Measurements from ENCODE around the gene RFX2.

The RFX2 gene

GRCh38 chr19:5957170-5957569 is 153.1 kb downstream of the RFX2 start:
- no peak overlapping the region for H3K4me3 ChIP-seq (ENCODE audit: low read depth, low read length)
- in situ Hi-C loops (cut with HindIII; ENCODE audit: low sequenced_read_pairs), result no loop called here
- peak; percentile 37 for DNase-seq (ENCODE audit: low read depth, low spot score)

GRCh38 chr19:5956728-5957127 is 153.6 kb downstream of the RFX2 start:
- TF ChIP-seq CTCF (IDR thresholded peaks at IDR 0.05; ENCODE audit: low read depth, low read length), result no peak
- in situ Hi-C loops (cut with HindIII; ENCODE audit: low sequenced_read_pairs), result no loop called here
- DNase-seq (ENCODE audit: low read depth, low spot score), result no peak
- H3K4me3 ChIP-seq (ENCODE audit: low read depth, low read length), result no peak overlapping the region

More at GRCh38 chr19:5957170-5957569, 153.1 kb downstream of the RFX2 start:
- no peak for TF ChIP-seq CTCF (IDR thresholded peaks at IDR 0.05; ENCODE audit: low read depth, low read length)

- no peak for TF ChIP-seq CTCF (IDR thresholded peaks at IDR 0.05; ENCODE audit: low read depth, low read length)
Measured at GRCh38 chr19:5956323-5956722, 154.0 kb downstream of the RFX2 start.

GRCh38 chr19:5955636-5955935 is 154.7 kb downstream of the RFX2 start:
- no peak overlapping the region for H3K4me3 ChIP-seq (ENCODE audit: low read depth, low read length)
- TF ChIP-seq CTCF (IDR thresholded peaks at IDR 0.05; ENCODE audit: low read depth, low read length), result no peak
- DNase-seq (ENCODE audit: low read depth, low spot score), result peak; percentile 63
- in situ Hi-C loops (cut with HindIII; ENCODE audit: low sequenced_read_pairs), result no loop called here

More at GRCh38 chr19:5956323-5956722, 154.0 kb downstream of the RFX2 start:
- H3K4me3 ChIP-seq (ENCODE audit: low read depth, low read length), result no peak overlapping the region
- DNase-seq (ENCODE audit: low read depth, low spot score), result no peak
- in situ Hi-C loops (cut with HindIII; ENCODE audit: low sequenced_read_pairs), result no loop called here

- in situ Hi-C loops (cut with HindIII; ENCODE audit: low sequenced_read_pairs), result no loop called here
Measured at GRCh38 chr19:5954293-5954692, 156.0 kb downstream of the RFX2 start.

GRCh38 chr19:5953680-5954213 is 156.6 kb downstream of the RFX2 start:
- peak; percentile 43 for DNase-seq (ENCODE audit: low read depth, low spot score)
- no peak overlapping the region for H3K4me3 ChIP-seq (ENCODE audit: low read depth, low read length)
- TF ChIP-seq CTCF (IDR thresholded peaks at IDR 0.05; ENCODE audit: low read depth, low read length), result no peak
- in situ Hi-C loops (cut with HindIII; ENCODE audit: low sequenced_read_pairs), result no loop called here

More at GRCh38 chr19:5954293-5954692, 156.0 kb downstream of the RFX2 start:
- H3K4me3 ChIP-seq (ENCODE audit: low read depth, low read length), result no peak overlapping the region
- no peak for TF ChIP-seq CTCF (IDR thresholded peaks at IDR 0.05; ENCODE audit: low read depth, low read length)
- no peak for DNase-seq (ENCODE audit: low read depth, low spot score)

Data from astrocyte of the spinal cord (primary cell).